Mesenchymal stem cell (in vitro differentiated cells and primary cell): ENCODE measurements around the gene PCBP2.
A peak's percentile ranks its signal among the peaks of the same experiment; 100 is the strongest.

Experiments used
- DNase-seq: peaks from one replicate; pipeline ENCODE4 v3.0.0-alpha.2; 2013
- H2AFZ ChIP-seq: one replicate; pipeline ENCODE4 v1.6.1; 2013; ENCODE audit warnings: low read depth, mild to moderate bottlenecking, control low read depth, inconsistent platforms, low read length, moderate library complexity
- H2AK5ac ChIP-seq: 2 replicates; pipeline ENCODE4 v1.6.1; 2013; ENCODE audit warnings: low read length, moderate library complexity, mild to moderate bottlenecking, inconsistent platforms; ENCODE audit not compliant: severe bottlenecking
- H2BK120ac ChIP-seq: one replicate; pipeline ENCODE4 v1.6.1; 2013; ENCODE audit warnings: low read depth, mild to moderate bottlenecking, inconsistent platforms, low read length, moderate library complexity
- H2BK12ac ChIP-seq, 2 experiments: one replicate each; pipeline ENCODE4 v1.6.1; 2013; ENCODE audit warnings: inconsistent platforms in 2 of 2, low read length in 2 of 2, mild to moderate bottlenecking in 2 of 2, moderate library complexity in 2 of 2, control low read depth in 1 of 2
- H2BK15ac ChIP-seq: one replicate; pipeline ENCODE4 v1.6.1; 2013; ENCODE audit warnings: mild to moderate bottlenecking, low read depth, inconsistent platforms; ENCODE audit not compliant: poor library complexity, severe bottlenecking
- H2BK5ac ChIP-seq: 2 replicates; pipeline ENCODE4 v1.6.1; 2013; ENCODE audit warnings: low read depth, mild to moderate bottlenecking, low read length, control low read depth, inconsistent platforms; ENCODE audit not compliant: poor library complexity, severe bottlenecking
- H3K14ac ChIP-seq, 2 experiments: one replicate each; pipeline ENCODE4 v1.6.1; 2013; ENCODE audit warnings: inconsistent platforms in 2 of 2, low read length in 2 of 2, control low read depth in 1 of 2, mild to moderate bottlenecking in 1 of 2, moderate library complexity in 1 of 2
- H3K18ac ChIP-seq, 2 experiments: one replicate each; pipeline ENCODE4 v1.6.1; 2013; ENCODE audit warnings: inconsistent platforms in 2 of 2, low read length in 2 of 2, control low read depth in 1 of 2, low read depth in 1 of 2, mild to moderate bottlenecking in 1 of 2
- H3K23ac ChIP-seq, 2 experiments: one replicate each; pipeline ENCODE4 v1.6.1; 2013; ENCODE audit warnings: inconsistent platforms in 2 of 2, low read length in 2 of 2, mild to moderate bottlenecking in 2 of 2, moderate library complexity in 2 of 2, control low read depth in 1 of 2
- H3K27ac ChIP-seq: 2 replicates; pipeline ENCODE4 v1.5.1; 2013; ENCODE audit warnings: mild to moderate bottlenecking, moderate library complexity, low read length, control low read depth, inconsistent platforms; ENCODE audit not compliant: poor library complexity, severe bottlenecking
- H3K27me3 ChIP-seq, 2 experiments: 2 replicates each; pipeline versions ENCODE4 v1.6.1 to v1.7.0; 2013; ENCODE audit warnings: low read length in 2 of 2, mild to moderate bottlenecking in 2 of 2, moderate library complexity in 2 of 2, control low read depth in 1 of 2, inconsistent platforms in 1 of 2; ENCODE audit not compliant: control insufficient read depth in 1 of 2, insufficient read depth in 1 of 2
- H3K36me3 ChIP-seq, 2 experiments: 2 replicates each; pipeline versions ENCODE4 v1.6.1 to v1.7.0; 2013; ENCODE audit warnings: low read length in 2 of 2, control low read depth in 1 of 2, inconsistent platforms in 1 of 2, low read depth in 1 of 2, mild to moderate bottlenecking in 1 of 2; ENCODE audit not compliant: insufficient read depth in 2 of 2, control insufficient read depth in 1 of 2
- H3K4ac ChIP-seq, 2 experiments: one replicate each; pipeline ENCODE4 v1.6.1; 2013; ENCODE audit warnings: inconsistent platforms in 2 of 2, low read length in 2 of 2, mild to moderate bottlenecking in 2 of 2, moderate library complexity in 2 of 2, control low read depth in 1 of 2, low read depth in 1 of 2
- H3K4me1 ChIP-seq: 2 replicates; pipeline ENCODE4 v1.6.1; 2013; ENCODE audit warnings: low read depth, low read length, control low read depth; ENCODE audit not compliant: control insufficient read depth, insufficient read depth
- H3K4me2 ChIP-seq: 2 replicates; pipeline ENCODE4 v1.6.1; 2013; ENCODE audit warnings: low read length, mild to moderate bottlenecking, inconsistent platforms; ENCODE audit not compliant: poor library complexity, severe bottlenecking
- H3K4me3 ChIP-seq, 2 experiments: 2 replicates each; pipeline versions ENCODE4 v1.5.1 to v1.7.0; 2013; ENCODE audit warnings: low read length in 2 of 2, mild to moderate bottlenecking in 2 of 2, control low read depth in 1 of 2, low read depth in 1 of 2; ENCODE audit not compliant: insufficient read depth in 1 of 2
- H3K79me1 ChIP-seq: replicated peaks from 2 replicates; pipeline ENCODE4 v1.6.1; 2013; ENCODE audit warnings: mild to moderate bottlenecking, control low read depth, low read length, inconsistent platforms; ENCODE audit not compliant: poor library complexity, severe bottlenecking
- H3K9ac ChIP-seq: 2 replicates; pipeline ENCODE4 v1.7.0; 2013; ENCODE audit warnings: mild to moderate bottlenecking, low read length, moderate library complexity
- H3K9me3 ChIP-seq: 2 replicates; pipeline ENCODE4 v1.7.0; 2013; ENCODE audit warnings: mild to moderate bottlenecking, low read length; ENCODE audit not compliant: control insufficient read depth
- H4K8ac ChIP-seq: one replicate; pipeline ENCODE4 v1.6.1; 2013; ENCODE audit warnings: inconsistent platforms, mild to moderate bottlenecking, low read length, moderate library complexity
- H4K91ac ChIP-seq: one replicate; pipeline ENCODE4 v1.6.1; 2013; ENCODE audit warnings: mild to moderate bottlenecking, low read length, inconsistent platforms
- WGBS: methylation state at CpG from one replicate; pipeline ENCODE4 v1.1.7; 2013; ENCODE audit warnings: mixed read lengths; 5-methylcytosine and 5-hydroxymethylcytosine counted together

PCBP2 gene

GRCh38 chr12:53498235-53498630 lies 46.3 kb downstream of the PCBP2 start:
- H2BK15ac ChIP-seq = no peak overlapping the region
- H4K8ac ChIP-seq = no peak overlapping the region
- no peaks in the 10 kb centered on the region for H3K9me3 ChIP-seq
- peaks cover 45% of the 10 kb centered on the region for H3K79me1 ChIP-seq
- no peaks in the 10 kb centered on the region for H3K27me3 ChIP-seq
- H3K9ac ChIP-seq = peak overlapping the region; percentile 88
- no peak overlapping the region for H3K14ac ChIP-seq
- peak overlapping the region; percentile 83 for H3K4me2 ChIP-seq
- H3K18ac ChIP-seq = no peak overlapping the region
- H2AFZ ChIP-seq = no peak overlapping the region
- H3K4ac ChIP-seq = no peak overlapping the region
- peaks cover 9 to 17% of the 10 kb centered on the region in 2 experiments for H3K36me3 ChIP-seq
- H4K91ac ChIP-seq = no peak overlapping the region
- H3K4me3 ChIP-seq = peak overlapping the region in 1 of 2 experiments; percentile 94
- H2BK120ac ChIP-seq = no peak overlapping the region
- no peak for DNase-seq
- no peak overlapping the region for H3K27ac ChIP-seq
- peaks cover 40% of the 10 kb centered on the region for H3K4me1 ChIP-seq
- H2AK5ac ChIP-seq = no peak overlapping the region
- H2BK12ac ChIP-seq = peak overlapping the region in 1 of 2 experiments; percentile 14
- no peak overlapping the region for H2BK5ac ChIP-seq
- WGBS = 83% methylated on average over 2 of the region's 2 CpGs
- H3K23ac ChIP-seq = no peak overlapping the region

- Histone ChIP-seq H3K36me3 (peaks cover 20 to 26% of the 10 kb centered on the region in 2 experiments), H2AK5ac (peak within 1 kb of the TSS; percentile 69), H3K4me3 (peak within 1 kb of the TSS; percentile 86 to 94), H3K14ac (peak within 1 kb of the TSS; percentile 87 to 98), H3K79me1 (peaks cover 46% of the 10 kb centered on the region), H3K4me1 (peaks cover 31% of the 10 kb centered on the region), H4K91ac (peak within 1 kb of the TSS; percentile 96), H3K4ac (peak within 1 kb of the TSS; percentile 97 to 98), H2BK12ac (peak within 1 kb of the TSS; percentile 81 to 95), H3K27ac (peak within 1 kb of the TSS; percentile 95), H2AFZ (peak within 1 kb of the TSS; percentile 55), H2BK120ac (peak within 1 kb of the TSS; percentile 99), H3K9me3 (no peaks in the 10 kb centered on the region), H3K23ac (peak within 1 kb of the TSS in 1 of 2 experiments; percentile 63), H3K4me2 (peak within 1 kb of the TSS; percentile 87), H3K9ac (peak within 1 kb of the TSS; percentile 100), H2BK5ac (peak within 1 kb of the TSS; percentile 75), H3K27me3 (no peaks in the 10 kb centered on the region), H2BK15ac (peak within 1 kb of the TSS; percentile 89), H3K18ac (peak within 1 kb of the TSS; percentile 94 to 99), H4K8ac (peak within 1 kb of the TSS; percentile 97)
- peak; percentile 81 for DNase-seq
- 2% methylated on average over 51 of the region's 51 CpGs for WGBS
These were observed 47.6 kb downstream of the PCBP2 start, which contains the start of gene MAP3K12 for GRCh38 chr12:53499266-53500141. TSS of gene MAP3K12 (minus strand) at chr12:53499458. CDS start at chr12:53487391, 12,067 bp downstream.

GRCh38 chr12:53500142-53500775 lies 48.4 kb downstream of the PCBP2 start:
- H3K36me3 ChIP-seq = peaks cover 27 to 29% of the 10 kb centered on the region in 2 experiments
- peak overlapping the region; percentile 87 to 93 for H3K14ac ChIP-seq
- no peaks in the 10 kb centered on the region for H3K27me3 ChIP-seq
- peak overlapping the region; percentile 31 for H2BK15ac ChIP-seq
- H3K9ac ChIP-seq = peak overlapping the region; percentile 100
- H2BK120ac ChIP-seq = peak overlapping the region; percentile 99
- H3K23ac ChIP-seq = peak overlapping the region in 1 of 2 experiments; percentile 50
- DNase-seq = peak; percentile 96
- peak overlapping the region; percentile 55 to 94 for H3K4me3 ChIP-seq
- peak overlapping the region; percentile 87 for H3K4me2 ChIP-seq
- no peak overlapping the region for H2AFZ ChIP-seq
- no peaks in the 10 kb centered on the region for H3K9me3 ChIP-seq
- H3K18ac ChIP-seq = peak overlapping the region; percentile 92 to 93
- H3K27ac ChIP-seq = peak overlapping the region; percentile 95
- peaks cover 42% of the 10 kb centered on the region for H3K79me1 ChIP-seq
- 8% methylated on average over 17 of the region's 17 CpGs for WGBS
- peak overlapping the region; percentile 92 for H4K91ac ChIP-seq
- peak overlapping the region; percentile 75 for H2BK5ac ChIP-seq
- H2BK12ac ChIP-seq = peak overlapping the region in 1 of 2 experiments; percentile 62
- peak overlapping the region; percentile 97 for H4K8ac ChIP-seq
- peak overlapping the region; percentile 69 for H2AK5ac ChIP-seq
- peak overlapping the region; percentile 94 to 97 for H3K4ac ChIP-seq
- H3K4me1 ChIP-seq = peaks cover 34% of the 10 kb centered on the region
